Colonic mucosa (tissue), 4 donors: ENCODE data around the gene CH25H. TPM values are rescaled to one million over a fixed set of nuclear protein-coding genes. Genes with fewer than 3 reads are reported as not detected.

Source experiments
- DNase-seq: peaks from one replicate; pipeline ENCODE4 v3.0.0-alpha.2; 2020
- H3K27ac ChIP-seq: fragments of 200-600 bp; one replicate; pipeline ENCODE4 v1.8.0; 2021
- H3K27me3 ChIP-seq: fragments of 200-600 bp; one replicate; pipeline ENCODE4 v1.8.0; 2021
- H3K36me3 ChIP-seq: fragments of 200-600 bp; one replicate; pipeline ENCODE4 v1.8.0; 2021
- H3K4me1 ChIP-seq: fragments of 200-600 bp; one replicate; pipeline ENCODE4 v1.8.0; 2021; ENCODE audit warnings: mild to moderate bottlenecking
- H3K4me3 ChIP-seq: fragments of 200-600 bp; one replicate; pipeline ENCODE4 v1.8.0; 2021
- H3K9ac ChIP-seq, 2 donors: one replicate each; pipeline ENCODE4 v1.7.0; 2013; ENCODE audit warnings: control low read depth in 2 of 2, low read depth in 2 of 2, low read length in 2 of 2
- H3K9me3 ChIP-seq: fragments of 200-600 bp; one replicate; pipeline ENCODE4 v1.8.0; 2021
- intact Hi-C: fragments of 100-400 bp; cut with DNase I; formaldehyde crosslinking; loops from one replicate; pipeline ENCODE4 v1.14.1; 2022
- total RNA-seq, 2 donors: library from RNA; stranded (reverse); fragmentation: NEBNext Ultra II Directional in 1 of 2; extraction: Animal tissue kit (Norgen Biotek cat#: 25700) in 1 of 2; gene quantifications; one replicate each; pipeline ENCODE4 v1.2.1, GENCODE V29; 2021
- TF ChIP-seq, protein P1 (sequence below): fragments of 200-600 bp; IDR thresholded peaks from one replicate; pipeline ENCODE4 v1.8.0; 2022; ENCODE audit warnings: antibody characterized with exemption, mild to moderate bottlenecking
- donor health status: healthy.
- donor health status: DM: no; HTN: no; CAD: no.
- donor health status: DM: no; HTN: no; CAD: no.

CH25H gene
- total RNA-seq, 2 donors from 2014 or later: 0.40 to 1.7 TPM

DNA sequence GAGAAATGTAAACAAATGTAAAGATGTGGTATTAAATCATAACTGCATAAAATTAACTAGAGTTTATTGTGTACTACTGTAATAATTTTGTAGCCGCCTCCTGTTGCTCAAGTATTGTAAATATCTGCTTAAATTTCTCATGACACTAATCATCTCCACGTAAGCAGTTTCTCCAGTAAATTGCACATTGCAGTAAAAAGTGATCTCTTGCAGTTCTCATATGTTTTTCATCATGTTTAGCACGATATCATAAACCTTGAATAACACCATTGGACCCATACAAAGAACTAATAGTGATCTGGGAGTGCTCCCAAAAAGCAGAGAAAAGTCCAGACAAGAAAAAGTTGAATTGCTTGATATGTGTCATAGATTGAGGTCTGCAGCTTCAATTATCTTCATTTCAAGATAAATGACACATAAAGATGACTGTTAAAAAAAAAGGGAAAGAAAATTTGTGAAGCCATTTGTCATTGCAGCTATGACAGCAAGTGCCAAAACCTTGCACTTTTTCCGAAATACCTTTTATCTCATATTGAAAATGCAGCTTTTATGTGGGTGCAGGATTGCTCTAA lies 29.2 kb upstream of the CH25H start:
- Histone ChIP-seq H3K9ac (no peak overlapping the region), H3K4me1 (no peaks in the 10 kb centered on the region), H3K36me3 (no peaks in the 10 kb centered on the region), H3K27me3 (no peaks in the 10 kb centered on the region), H3K27ac (no peak overlapping the region), H3K9me3 (no peaks in the 10 kb centered on the region), H3K4me3 (no peak overlapping the region)
- TF ChIP-seq, protein P1, sequence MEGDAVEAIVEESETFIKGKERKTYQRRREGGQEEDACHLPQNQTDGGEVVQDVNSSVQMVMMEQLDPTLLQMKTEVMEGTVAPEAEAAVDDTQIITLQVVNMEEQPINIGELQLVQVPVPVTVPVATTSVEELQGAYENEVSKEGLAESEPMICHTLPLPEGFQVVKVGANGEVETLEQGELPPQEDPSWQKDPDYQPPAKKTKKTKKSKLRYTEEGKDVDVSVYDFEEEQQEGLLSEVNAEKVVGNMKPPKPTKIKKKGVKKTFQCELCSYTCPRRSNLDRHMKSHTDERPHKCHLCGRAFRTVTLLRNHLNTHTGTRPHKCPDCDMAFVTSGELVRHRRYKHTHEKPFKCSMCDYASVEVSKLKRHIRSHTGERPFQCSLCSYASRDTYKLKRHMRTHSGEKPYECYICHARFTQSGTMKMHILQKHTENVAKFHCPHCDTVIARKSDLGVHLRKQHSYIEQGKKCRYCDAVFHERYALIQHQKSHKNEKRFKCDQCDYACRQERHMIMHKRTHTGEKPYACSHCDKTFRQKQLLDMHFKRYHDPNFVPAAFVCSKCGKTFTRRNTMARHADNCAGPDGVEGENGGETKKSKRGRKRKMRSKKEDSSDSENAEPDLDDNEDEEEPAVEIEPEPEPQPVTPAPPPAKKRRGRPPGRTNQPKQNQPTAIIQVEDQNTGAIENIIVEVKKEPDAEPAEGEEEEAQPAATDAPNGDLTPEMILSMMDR: no peak
- intact Hi-C loops: no loop called here
- DNase-seq: no peak

DNA sequence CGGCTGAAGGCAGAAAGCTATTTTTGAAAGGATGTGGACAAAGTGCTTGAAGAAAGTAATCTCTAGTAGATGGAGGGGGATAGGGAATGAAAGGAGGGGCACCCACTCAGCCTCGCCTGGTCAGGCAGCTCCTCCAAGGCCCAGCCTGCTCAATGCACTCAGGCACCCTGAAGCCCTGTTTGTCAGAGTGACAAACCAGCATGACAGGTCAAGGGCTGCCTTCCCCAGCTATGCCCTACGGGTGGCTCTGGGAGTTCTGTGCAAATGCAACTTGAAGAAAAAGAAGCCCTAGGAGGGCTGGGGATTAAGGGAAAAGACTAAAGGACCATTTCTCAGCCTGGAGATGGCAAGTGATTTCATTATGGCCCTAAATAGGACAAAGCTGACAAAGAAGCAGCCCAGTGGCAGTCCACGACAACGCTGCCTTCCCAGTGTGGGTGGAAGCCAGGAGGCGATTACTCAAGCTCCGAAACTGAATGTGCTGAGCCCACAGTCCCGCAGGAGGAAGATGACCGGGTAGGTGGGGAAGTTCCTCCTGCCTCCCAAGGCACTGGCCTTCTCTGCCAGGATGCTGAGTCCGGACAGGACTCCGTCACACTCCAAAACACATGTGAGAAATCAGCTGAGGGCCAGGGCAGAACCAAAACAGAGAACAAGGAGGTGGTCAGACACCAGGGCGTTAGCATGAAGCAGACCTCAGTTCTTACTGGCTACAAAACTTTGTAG lies 28.1 kb upstream of the CH25H start:
- Histone ChIP-seq H3K9me3 (no peaks in the 10 kb centered on the region), H3K4me1 (no peaks in the 10 kb centered on the region), H3K27me3 (no peaks in the 10 kb centered on the region), H3K27ac (no peak overlapping the region), H3K9ac (no peak overlapping the region), H3K36me3 (no peaks in the 10 kb centered on the region), H3K4me3 (no peak overlapping the region)
- peak; percentile 32 for DNase-seq
- TF ChIP-seq, protein P1: no peak
- intact Hi-C loops: no loop called here

DNA sequence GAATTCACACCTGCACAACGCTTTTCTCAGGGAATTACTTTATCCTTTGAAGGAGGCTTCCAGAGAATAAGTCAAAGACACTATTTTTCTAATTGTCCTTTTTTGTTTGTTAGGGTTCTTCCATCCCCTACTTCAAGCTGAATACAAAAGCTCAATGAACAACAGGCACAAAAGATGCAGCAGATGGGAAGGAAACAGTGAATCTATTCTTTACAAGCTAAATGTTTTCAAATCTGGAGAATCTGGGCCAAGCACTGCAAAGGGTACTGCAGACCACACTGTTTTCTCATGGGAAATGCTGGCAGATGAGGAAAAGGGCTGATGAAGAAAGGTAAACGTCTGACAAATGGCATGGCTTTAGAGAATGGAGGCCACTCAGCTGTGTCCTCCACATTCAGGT lies 25.9 kb upstream of the CH25H start:
- Histone ChIP-seq H3K9me3 (no peaks in the 10 kb centered on the region), H3K27me3 (no peaks in the 10 kb centered on the region), H3K27ac (no peak overlapping the region), H3K9ac (no peak overlapping the region), H3K36me3 (no peaks in the 10 kb centered on the region), H3K4me3 (no peak overlapping the region), H3K4me1 (no peaks in the 10 kb centered on the region)
- TF ChIP-seq, protein P1: no peak
- intact Hi-C loops: no loop called here
- DNase-seq: no peak

DNA sequence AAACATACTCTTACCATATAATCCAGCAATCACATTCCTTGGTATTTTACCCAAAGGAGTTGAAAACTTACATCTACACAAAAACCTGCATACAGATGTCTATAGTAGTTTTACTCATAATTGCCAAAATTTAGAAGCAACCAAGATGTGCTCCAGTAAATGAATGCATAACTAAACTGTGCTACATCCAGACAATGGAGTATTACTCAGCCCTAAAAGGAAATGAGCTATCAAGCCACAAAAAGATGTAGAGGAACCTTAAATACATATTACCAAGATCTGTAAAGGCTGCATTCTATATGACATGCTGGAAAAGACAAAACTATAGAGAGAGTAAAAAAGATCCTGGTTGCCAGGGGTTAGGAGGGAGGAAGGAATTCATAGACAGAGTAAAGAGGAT lies 21.8 kb upstream of the CH25H start:
- TF ChIP-seq, protein P1: no peak
- no peaks in the 10 kb centered on the region for H3K9me3 ChIP-seq
- H3K9ac ChIP-seq: no peak overlapping the region
- intact Hi-C loops: no loop called here
- no peaks in the 10 kb centered on the region for H3K36me3 ChIP-seq
- H3K4me3 ChIP-seq: no peak overlapping the region
- no peaks in the 10 kb centered on the region for H3K27me3 ChIP-seq
- no peak overlapping the region for H3K27ac ChIP-seq
- H3K4me1 ChIP-seq: no peaks in the 10 kb centered on the region
- no peak for DNase-seq

DNA sequence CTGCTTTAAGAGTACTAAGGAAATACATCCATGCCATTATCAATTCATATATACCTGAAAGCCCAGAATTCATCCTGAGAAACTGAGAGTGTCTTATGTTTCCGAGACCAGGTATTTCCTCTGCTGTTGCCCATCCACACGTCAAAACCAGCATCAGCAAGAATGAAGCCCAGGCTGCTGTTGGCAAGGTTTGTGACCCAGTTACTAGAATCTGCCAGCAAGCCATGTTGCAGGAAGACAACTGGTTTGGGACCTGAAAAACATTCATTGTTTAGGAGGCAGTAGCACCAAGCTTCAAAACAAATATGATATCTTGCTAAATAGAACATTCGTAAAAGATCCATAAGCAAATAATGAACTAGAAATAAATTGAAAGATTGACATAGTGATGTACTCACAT lies 21.0 kb upstream of the CH25H start:
- DNase-seq: no peak
- intact Hi-C loops: no loop called here
- TF ChIP-seq, protein P1: no peak
- Histone ChIP-seq H3K27ac (no peak overlapping the region), H3K4me3 (no peak overlapping the region), H3K4me1 (no peaks in the 10 kb centered on the region), H3K27me3 (no peaks in the 10 kb centered on the region), H3K9ac (no peak overlapping the region), H3K9me3 (no peaks in the 10 kb centered on the region), H3K36me3 (no peaks in the 10 kb centered on the region)
